ENCODE data around the gene UPF2.

The UPF2 gene

GRCh38 chr10:11901036-11901301 lies 141.6 kb downstream of the UPF2 start:
- TF ChIP-seq SIN3A (IDR thresholded peaks at IDR 0.05; ENCODE audit: borderline replicate concordance, insufficient read depth, low read length) (no peak), POLR2AphosphoS5 (IDR thresholded peaks at IDR 0.05; ENCODE audit: low read depth, low read length) (no peak), TAF1 (IDR thresholded peaks at IDR 0.05; ENCODE audit: borderline replicate concordance, insufficient read depth, low read length) (no peak), REST (IDR thresholded peaks at IDR 0.05; ENCODE audit: insufficient read depth in 1 of 2, low read depth in 2 of 2, low read length in 2 of 2) (no peak), FOXP2 (optimal IDR thresholded peaks at IDR 0.05; ENCODE audit: borderline replicate concordance, extremely low read depth, extremely low read length, insufficient read depth) (no peak)

- TF ChIP-seq POLR2AphosphoS5 (IDR thresholded peaks at IDR 0.05; ENCODE audit: low read depth, low read length), result no peak
- no peak for TF ChIP-seq TAF1 (IDR thresholded peaks at IDR 0.05; ENCODE audit: borderline replicate concordance, insufficient read depth, low read length)
- no peak for TF ChIP-seq SIN3A (IDR thresholded peaks at IDR 0.05; ENCODE audit: borderline replicate concordance, insufficient read depth, low read length)
- TF ChIP-seq REST (IDR thresholded peaks at IDR 0.05; ENCODE audit: insufficient read depth in 1 of 2, low read depth in 2 of 2, low read length in 2 of 2), result no peak
- no peak for TF ChIP-seq FOXP2 (optimal IDR thresholded peaks at IDR 0.05; ENCODE audit: borderline replicate concordance, extremely low read depth, extremely low read length, insufficient read depth)
These were observed 143.3 kb downstream of the UPF2 start for GRCh38 chr10:11899067-11899876.

GRCh38 chr10:11898372-11899066 lies 144.1 kb downstream of the UPF2 start:
- no peak for TF ChIP-seq SIN3A (IDR thresholded peaks at IDR 0.05; ENCODE audit: borderline replicate concordance, insufficient read depth, low read length)
- TF ChIP-seq REST (IDR thresholded peaks at IDR 0.05; ENCODE audit: insufficient read depth in 1 of 2, low read depth in 2 of 2, low read length in 2 of 2), result no peak
- TF ChIP-seq POLR2AphosphoS5 (IDR thresholded peaks at IDR 0.05; ENCODE audit: low read depth, low read length), result no peak
- no peak for TF ChIP-seq TAF1 (IDR thresholded peaks at IDR 0.05; ENCODE audit: borderline replicate concordance, insufficient read depth, low read length)
- TF ChIP-seq FOXP2 (optimal IDR thresholded peaks at IDR 0.05; ENCODE audit: borderline replicate concordance, extremely low read depth, extremely low read length, insufficient read depth), result no peak

- TF ChIP-seq SIN3A (IDR thresholded peaks at IDR 0.05; ENCODE audit: borderline replicate concordance, insufficient read depth, low read length) (no peak), POLR2AphosphoS5 (IDR thresholded peaks at IDR 0.05; ENCODE audit: low read depth, low read length) (no peak), REST (IDR thresholded peaks at IDR 0.05; ENCODE audit: insufficient read depth in 1 of 2, low read depth in 2 of 2, low read length in 2 of 2) (no peak), FOXP2 (optimal IDR thresholded peaks at IDR 0.05; ENCODE audit: borderline replicate concordance, extremely low read depth, extremely low read length, insufficient read depth) (no peak), TAF1 (IDR thresholded peaks at IDR 0.05; ENCODE audit: borderline replicate concordance, insufficient read depth, low read length) (no peak)
These were observed 144.6 kb downstream of the UPF2 start for GRCh38 chr10:11898033-11898371.
